ENCODE measurements around the gene DPEP3.

GRCh38 chr16:67941469-67942199 lies 38.7 kb downstream of the DPEP3 start:
- TF ChIP-seq, protein P1, sequence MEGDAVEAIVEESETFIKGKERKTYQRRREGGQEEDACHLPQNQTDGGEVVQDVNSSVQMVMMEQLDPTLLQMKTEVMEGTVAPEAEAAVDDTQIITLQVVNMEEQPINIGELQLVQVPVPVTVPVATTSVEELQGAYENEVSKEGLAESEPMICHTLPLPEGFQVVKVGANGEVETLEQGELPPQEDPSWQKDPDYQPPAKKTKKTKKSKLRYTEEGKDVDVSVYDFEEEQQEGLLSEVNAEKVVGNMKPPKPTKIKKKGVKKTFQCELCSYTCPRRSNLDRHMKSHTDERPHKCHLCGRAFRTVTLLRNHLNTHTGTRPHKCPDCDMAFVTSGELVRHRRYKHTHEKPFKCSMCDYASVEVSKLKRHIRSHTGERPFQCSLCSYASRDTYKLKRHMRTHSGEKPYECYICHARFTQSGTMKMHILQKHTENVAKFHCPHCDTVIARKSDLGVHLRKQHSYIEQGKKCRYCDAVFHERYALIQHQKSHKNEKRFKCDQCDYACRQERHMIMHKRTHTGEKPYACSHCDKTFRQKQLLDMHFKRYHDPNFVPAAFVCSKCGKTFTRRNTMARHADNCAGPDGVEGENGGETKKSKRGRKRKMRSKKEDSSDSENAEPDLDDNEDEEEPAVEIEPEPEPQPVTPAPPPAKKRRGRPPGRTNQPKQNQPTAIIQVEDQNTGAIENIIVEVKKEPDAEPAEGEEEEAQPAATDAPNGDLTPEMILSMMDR (IDR thresholded peaks at IDR 0.05; ENCODE audit: low read length), result no peak
- TF ChIP-seq EZH2 (optimal IDR thresholded peaks at IDR 0.05; ENCODE audit: low read depth, low read length), result no peak
